ENCODE measurements around the gene RNLS. TPM values are rescaled to one million over a fixed set of nuclear protein-coding genes. Genes with fewer than 3 reads are reported as not detected.

Gene RNLS
- total RNA-seq, 1 donor from 2014 or later, result 4.4 TPM

DNA sequence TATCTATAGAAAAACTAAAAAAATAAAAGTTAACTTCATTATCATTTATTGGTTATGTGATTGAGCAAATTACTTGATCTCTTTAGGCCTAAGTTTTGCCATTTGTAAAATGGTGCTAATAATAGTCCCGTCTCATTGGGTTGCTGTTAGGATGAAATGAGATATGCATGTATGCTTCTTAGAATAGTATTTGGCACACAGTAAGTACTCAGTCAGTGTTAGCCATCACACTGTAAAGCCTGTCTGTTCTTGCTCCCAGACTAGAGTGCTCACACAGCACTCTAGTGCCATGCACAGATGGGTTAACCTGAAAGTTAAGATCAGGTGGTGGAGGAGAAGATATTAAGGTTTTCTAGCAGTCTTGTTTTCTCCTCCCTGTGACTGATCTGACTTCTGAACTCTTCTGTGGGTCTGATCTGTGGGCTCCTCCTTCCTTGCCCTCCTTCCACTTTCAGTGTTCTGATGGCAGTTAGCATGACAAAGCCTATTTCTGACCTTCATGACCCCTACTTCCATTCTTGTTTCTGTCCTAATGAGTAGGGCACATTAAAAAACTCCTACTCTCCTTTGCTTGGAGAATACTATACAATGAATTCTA lies 167.5 kb downstream of the RNLS start:
- Mint-ChIP-seq H3K9me3 (ENCODE audit: unreplicated experiment) (no peaks in the 10 kb centered on the region), H3K36me3 (ENCODE audit: unreplicated experiment) (no peaks in the 10 kb centered on the region), H3K4me1 (ENCODE audit: low read depth, unreplicated experiment) (no peaks in the 10 kb centered on the region), H3K27me3 (ENCODE audit: unreplicated experiment) (no peaks in the 10 kb centered on the region), H3K4me3 (ENCODE audit: unreplicated experiment) (no peak overlapping the region), H3K27ac (ENCODE audit: unreplicated experiment) (no peak overlapping the region)
- TF ChIP-seq, protein P1, sequence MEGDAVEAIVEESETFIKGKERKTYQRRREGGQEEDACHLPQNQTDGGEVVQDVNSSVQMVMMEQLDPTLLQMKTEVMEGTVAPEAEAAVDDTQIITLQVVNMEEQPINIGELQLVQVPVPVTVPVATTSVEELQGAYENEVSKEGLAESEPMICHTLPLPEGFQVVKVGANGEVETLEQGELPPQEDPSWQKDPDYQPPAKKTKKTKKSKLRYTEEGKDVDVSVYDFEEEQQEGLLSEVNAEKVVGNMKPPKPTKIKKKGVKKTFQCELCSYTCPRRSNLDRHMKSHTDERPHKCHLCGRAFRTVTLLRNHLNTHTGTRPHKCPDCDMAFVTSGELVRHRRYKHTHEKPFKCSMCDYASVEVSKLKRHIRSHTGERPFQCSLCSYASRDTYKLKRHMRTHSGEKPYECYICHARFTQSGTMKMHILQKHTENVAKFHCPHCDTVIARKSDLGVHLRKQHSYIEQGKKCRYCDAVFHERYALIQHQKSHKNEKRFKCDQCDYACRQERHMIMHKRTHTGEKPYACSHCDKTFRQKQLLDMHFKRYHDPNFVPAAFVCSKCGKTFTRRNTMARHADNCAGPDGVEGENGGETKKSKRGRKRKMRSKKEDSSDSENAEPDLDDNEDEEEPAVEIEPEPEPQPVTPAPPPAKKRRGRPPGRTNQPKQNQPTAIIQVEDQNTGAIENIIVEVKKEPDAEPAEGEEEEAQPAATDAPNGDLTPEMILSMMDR (IDR thresholded peaks at IDR 0.05; ENCODE audit: partially characterized antibody, unreplicated experiment), result no peak
- DNase-seq, result no peak

DNA sequence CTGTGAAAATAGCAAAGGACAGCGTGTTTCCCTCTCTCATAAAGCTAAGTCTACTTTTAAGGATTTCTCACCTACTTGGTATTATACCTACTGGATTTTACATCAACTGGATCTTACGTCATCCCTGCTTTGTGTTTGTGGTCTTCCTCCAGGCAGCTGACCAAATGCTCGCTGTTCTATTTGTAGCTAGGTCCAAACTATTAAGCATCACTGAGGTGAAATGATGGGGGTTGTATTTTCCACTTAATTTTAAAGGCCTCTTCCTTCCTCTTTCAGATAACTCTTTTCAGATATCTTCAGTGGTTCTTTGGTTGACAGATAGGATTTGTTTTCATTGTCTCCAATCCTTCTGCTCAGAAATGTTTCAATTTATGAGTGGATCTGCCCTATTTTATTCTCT lies 169.7 kb downstream of the RNLS start:
- no peak for DNase-seq
- Mint-ChIP-seq H3K9me3 (ENCODE audit: unreplicated experiment) (no peaks in the 10 kb centered on the region), H3K36me3 (ENCODE audit: unreplicated experiment) (no peaks in the 10 kb centered on the region), H3K27me3 (ENCODE audit: unreplicated experiment) (no peaks in the 10 kb centered on the region), H3K4me3 (ENCODE audit: unreplicated experiment) (no peak overlapping the region), H3K4me1 (ENCODE audit: low read depth, unreplicated experiment) (no peaks in the 10 kb centered on the region), H3K27ac (ENCODE audit: unreplicated experiment) (no peak overlapping the region)
- TF ChIP-seq, protein P1 (IDR thresholded peaks at IDR 0.05; ENCODE audit: partially characterized antibody, unreplicated experiment), result no peak

DNA sequence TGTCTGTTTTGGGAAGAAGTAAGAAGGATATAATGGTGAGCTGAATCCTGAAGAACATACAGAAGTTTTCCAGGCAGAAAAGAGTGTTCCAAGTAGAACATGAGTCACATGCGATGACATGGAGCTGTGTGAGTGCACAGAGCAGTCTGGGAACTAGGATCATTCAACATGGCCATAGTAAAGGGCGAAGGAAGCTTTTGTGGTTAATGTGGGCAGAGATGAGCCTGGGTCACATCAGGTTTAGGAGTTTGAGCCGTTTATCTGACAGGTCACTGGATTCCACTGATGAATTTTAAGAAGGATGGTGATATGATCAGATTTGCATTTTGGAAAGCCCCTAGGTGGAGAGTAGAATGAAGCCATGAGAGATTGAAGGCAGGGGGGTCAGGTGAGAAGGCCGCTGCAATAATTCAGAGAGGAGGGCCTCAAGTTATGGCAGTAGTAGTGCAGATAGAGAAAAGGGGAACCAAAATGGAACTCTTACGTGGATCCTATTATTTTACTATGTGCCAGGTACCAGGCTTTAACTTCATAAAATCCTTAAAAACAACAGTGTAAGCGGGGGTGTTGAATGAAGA lies 171.3 kb downstream of the RNLS start:
- Mint-ChIP-seq H3K4me3 (ENCODE audit: unreplicated experiment) (no peak overlapping the region), H3K9me3 (ENCODE audit: unreplicated experiment) (no peaks in the 10 kb centered on the region), H3K4me1 (ENCODE audit: low read depth, unreplicated experiment) (no peaks in the 10 kb centered on the region), H3K27ac (ENCODE audit: unreplicated experiment) (no peak overlapping the region), H3K36me3 (ENCODE audit: unreplicated experiment) (no peaks in the 10 kb centered on the region), H3K27me3 (ENCODE audit: unreplicated experiment) (no peaks in the 10 kb centered on the region)
- DNase-seq, result no peak
- TF ChIP-seq, protein P1 (IDR thresholded peaks at IDR 0.05; ENCODE audit: partially characterized antibody, unreplicated experiment), result no peak

DNA sequence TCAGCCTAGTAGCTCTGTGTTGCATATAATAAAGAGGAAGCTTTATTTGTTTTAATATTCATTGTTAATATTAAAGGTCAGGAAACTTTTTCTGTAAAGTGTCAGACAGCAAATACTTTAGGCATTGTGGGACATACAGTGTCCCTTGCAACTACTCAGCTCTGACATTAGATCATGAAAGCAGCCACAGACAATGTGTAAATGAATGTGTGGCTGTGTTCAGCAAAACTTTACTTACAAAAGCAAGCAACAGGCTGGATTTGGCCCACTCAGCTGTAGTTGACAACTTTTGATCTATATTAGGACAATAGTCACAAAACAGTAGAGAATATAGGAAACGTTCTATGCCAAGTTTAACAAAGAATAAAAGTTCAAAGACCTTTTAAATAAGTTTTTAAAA lies 173.3 kb downstream of the RNLS start:
- Mint-ChIP-seq H3K4me1 (ENCODE audit: low read depth, unreplicated experiment) (no peaks in the 10 kb centered on the region), H3K9me3 (ENCODE audit: unreplicated experiment) (no peaks in the 10 kb centered on the region), H3K27ac (ENCODE audit: unreplicated experiment) (no peak overlapping the region), H3K27me3 (ENCODE audit: unreplicated experiment) (no peaks in the 10 kb centered on the region), H3K4me3 (ENCODE audit: unreplicated experiment) (no peak overlapping the region), H3K36me3 (ENCODE audit: unreplicated experiment) (no peaks in the 10 kb centered on the region)
- DNase-seq, result no peak
- TF ChIP-seq, protein P1 (IDR thresholded peaks at IDR 0.05; ENCODE audit: partially characterized antibody, unreplicated experiment), result no peak

DNA sequence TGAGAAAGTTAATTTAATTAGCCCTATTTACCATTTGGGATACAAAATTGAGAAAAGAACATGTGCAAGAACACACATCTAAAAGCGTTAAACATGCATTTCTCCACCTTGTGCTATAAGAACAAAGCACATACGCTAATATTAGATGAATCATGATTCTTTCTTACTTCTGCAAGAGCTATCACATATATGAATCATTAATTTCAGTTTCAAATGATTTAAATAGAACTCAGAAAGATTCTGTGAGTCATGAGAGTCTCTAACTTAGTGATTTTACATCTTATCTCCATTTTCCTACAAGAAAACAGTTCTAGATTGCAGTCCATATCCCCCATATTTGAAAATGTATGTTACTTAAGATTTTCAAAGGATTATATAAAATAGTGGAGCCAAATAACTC lies 173.9 kb downstream of the RNLS start:
- no peak for DNase-seq
- H3K4me1 Mint-ChIP-seq (ENCODE audit: low read depth, unreplicated experiment), result no peaks in the 10 kb centered on the region
- H3K36me3 Mint-ChIP-seq (ENCODE audit: unreplicated experiment), result no peaks in the 10 kb centered on the region
- no peak overlapping the region for H3K4me3 Mint-ChIP-seq (ENCODE audit: unreplicated experiment)
- H3K9me3 Mint-ChIP-seq (ENCODE audit: unreplicated experiment), result no peaks in the 10 kb centered on the region
- TF ChIP-seq, protein P1 (IDR thresholded peaks at IDR 0.05; ENCODE audit: partially characterized antibody, unreplicated experiment), result no peak
- no peaks in the 10 kb centered on the region for H3K27me3 Mint-ChIP-seq (ENCODE audit: unreplicated experiment)
- H3K27ac Mint-ChIP-seq (ENCODE audit: unreplicated experiment), result no peak overlapping the region
